Measurements from ENCODE around the gene ABHD17C. TPM values are rescaled to one million over a fixed set of nuclear protein-coding genes. Genes with fewer than 3 reads are reported as not detected.

The ABHD17C gene
- total and polyA plus RNA-seq, 2 of the 8 experiments (the other 6 are each of a cell fraction or from before 2014, with no cell fraction given) = 20.2 to 29.8 TPM

DNA sequence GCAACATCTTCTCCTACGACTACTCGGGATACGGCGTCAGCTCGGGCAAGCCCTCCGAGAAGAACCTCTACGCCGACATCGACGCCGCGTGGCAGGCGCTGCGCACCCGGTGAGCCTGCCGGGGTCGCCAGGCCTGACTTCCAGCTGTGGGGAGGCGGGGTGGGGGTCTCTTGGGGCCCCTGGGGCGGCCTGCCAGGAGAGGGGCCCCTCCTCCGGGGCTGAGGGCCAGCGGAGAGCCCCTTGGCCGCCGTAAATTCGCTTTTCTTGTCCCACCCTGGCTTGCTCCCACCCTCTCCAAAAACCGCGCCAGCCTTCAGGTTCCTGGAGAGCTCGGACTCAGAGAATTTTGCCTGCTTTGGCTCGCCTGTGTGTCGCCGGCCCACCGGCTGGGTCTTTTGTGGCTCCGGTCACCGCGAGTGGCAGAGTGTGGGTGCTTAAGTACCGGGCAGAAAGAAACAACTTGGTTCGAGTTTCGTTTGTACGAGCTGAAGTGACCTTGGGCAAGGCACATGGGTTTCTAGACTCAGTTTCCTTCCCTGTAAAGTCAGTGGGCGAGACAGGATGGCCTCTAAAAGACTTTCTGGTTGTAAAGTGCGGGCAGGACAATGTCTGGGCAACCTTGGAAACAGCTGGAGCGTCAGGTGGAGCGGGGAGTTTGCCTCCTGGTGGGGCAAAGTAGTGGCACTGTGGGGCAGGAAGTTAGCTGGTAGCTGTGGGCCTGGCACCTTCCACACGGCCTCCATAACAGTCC, 976 bp downstream of the ABHD17C start (continued):
- no peak for TF ChIP-seq TAF7 (optimal IDR thresholded peaks at IDR 0.05; ENCODE audit: borderline replicate concordance, low read depth, low read length)
- TF ChIP-seq, protein P1, sequence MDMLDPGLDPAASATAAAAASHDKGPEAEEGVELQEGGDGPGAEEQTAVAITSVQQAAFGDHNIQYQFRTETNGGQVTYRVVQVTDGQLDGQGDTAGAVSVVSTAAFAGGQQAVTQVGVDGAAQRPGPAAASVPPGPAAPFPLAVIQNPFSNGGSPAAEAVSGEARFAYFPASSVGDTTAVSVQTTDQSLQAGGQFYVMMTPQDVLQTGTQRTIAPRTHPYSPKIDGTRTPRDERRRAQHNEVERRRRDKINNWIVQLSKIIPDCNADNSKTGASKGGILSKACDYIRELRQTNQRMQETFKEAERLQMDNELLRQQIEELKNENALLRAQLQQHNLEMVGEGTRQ (IDR thresholded peaks at IDR 0.05; ENCODE audit: low read length) = no peak
- no peak for TF ChIP-seq ZNF274 (IDR thresholded peaks at IDR 0.05; ENCODE audit: borderline replicate concordance, extremely low read depth, low read length)
- TF ChIP-seq GABPA (IDR thresholded peaks at IDR 0.05; ENCODE audit: borderline replicate concordance, insufficient read depth, low read length) = no peak
- no peak for TF ChIP-seq FOSL1 (IDR thresholded peaks at IDR 0.05; ENCODE audit: insufficient read depth, low read depth, low read length)
- TF ChIP-seq MAFK (IDR thresholded peaks at IDR 0.05; ENCODE audit: low read depth, low read length) = no peak
- TF ChIP-seq BCL11A (IDR thresholded peaks at IDR 0.05; ENCODE audit: low read depth in 2 of 2, low read length in 2 of 2) = no peak
- TF ChIP-seq BRCA1 (IDR thresholded peaks at IDR 0.05; ENCODE audit: low read depth, low read length) = no peak
- TF ChIP-seq TEAD4 (IDR thresholded peaks at IDR 0.05; ENCODE audit: low read depth, low read length) = no peak
- TF ChIP-seq POLR2AphosphoS5 (IDR thresholded peaks at IDR 0.05; ENCODE audit: low read depth, low read length) = no peak
- peak in 1 of 2 experiments; percentile 18; a peak in 2 of 4 replicates for TF ChIP-seq RAD21 (IDR thresholded peaks at IDR 0.05 in 1 of 2, conservative IDR thresholded peaks at IDR 0.05 in 1 of 2; ENCODE audit: low read depth in 2 of 2, low read length in 2 of 2)
- TF ChIP-seq RNF2 (IDR thresholded peaks at IDR 0.05; ENCODE audit: borderline replicate concordance, low read depth, low read length, missing control alignments, poor library complexity, severe bottlenecking) = no peak
- no peak for TF ChIP-seq CHD1 (IDR thresholded peaks at IDR 0.05; ENCODE audit: low read depth, low read length)
- peak; percentile 37 for TF ChIP-seq ASH2L (IDR thresholded peaks at IDR 0.05; ENCODE audit: low read length)
- no peak; the same call in 1 of the 2 replicates for TF ChIP-seq RBBP5 (IDR thresholded peaks at IDR 0.05; ENCODE audit: borderline replicate concordance, low read depth, low read length)

All from H1 (cell line).